Measurements from ENCODE around the gene SS18L1.

The SS18L1 gene

DNA sequence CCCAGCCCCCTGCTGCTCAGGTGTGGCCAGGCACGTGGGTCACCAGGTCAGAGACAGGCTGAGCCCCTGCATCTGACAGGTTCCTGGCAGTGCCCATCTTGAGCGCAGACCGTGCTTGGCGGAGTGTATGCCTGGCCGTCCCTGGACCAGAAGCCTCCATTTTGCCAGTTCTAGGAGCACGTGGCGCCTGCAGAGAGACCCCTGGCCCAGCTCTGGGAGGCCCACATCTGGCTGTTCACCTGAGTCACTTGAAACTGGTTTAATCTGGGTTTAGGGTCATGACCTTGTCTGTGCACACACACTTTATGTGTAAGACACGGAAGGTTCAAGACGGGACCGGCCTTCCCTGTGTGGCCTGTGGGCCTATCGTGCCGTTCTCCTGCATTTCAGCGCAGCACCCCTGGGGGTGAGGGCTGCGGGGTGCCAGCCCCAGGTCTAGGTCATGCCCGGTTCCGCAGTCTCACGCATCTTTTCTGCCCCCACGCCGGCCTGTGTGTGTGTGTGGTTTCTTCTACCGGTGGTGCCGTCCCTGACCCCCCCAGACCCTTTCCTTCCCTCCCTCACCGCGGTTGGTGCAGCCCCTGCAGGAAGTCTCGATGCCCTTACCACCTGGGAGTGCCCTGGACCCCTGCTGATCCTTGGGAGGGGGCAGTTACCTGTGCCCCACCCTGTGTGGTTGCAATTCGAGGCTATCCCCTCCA is 14.0 kb downstream of the SS18L1 start:
- DNase-seq, result no peak

DNA sequence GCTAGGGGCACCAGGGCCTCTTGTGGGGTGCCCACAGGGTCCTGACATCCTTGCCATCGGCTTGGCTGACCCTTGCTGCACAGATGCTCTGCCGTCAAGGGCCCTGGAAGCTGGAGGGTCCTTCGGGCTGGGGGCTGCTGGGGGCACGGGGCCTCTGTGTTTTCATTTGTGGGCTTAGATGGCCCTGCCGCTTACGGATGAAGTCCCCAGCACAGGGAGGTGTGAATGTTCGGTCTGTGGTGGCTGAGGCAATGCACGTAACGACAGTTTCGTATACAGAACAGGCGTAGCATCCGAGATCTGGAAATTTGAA is 14.5 kb downstream of the SS18L1 start:
- no peak for DNase-seq

DNA sequence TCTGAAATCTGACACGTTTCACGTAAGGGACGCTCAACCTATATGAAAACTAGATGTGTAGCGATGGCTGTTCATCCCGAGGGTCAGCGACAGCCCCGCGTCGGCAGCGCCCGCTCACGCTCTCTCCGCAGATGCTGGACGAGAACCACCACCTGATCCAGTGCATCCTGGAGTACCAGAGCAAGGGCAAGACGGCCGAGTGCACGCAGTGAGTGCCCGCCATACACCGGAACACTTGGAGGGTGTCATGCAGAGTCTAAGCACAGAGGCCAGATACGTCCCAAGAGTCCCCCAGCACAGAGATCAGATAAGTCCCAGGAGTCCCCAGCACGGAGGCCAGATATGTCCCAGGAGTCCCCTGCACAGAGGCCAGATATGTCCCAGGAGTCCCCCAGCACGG is 15.0 kb downstream of the SS18L1 start:
- DNase-seq, result no peak

DNA sequence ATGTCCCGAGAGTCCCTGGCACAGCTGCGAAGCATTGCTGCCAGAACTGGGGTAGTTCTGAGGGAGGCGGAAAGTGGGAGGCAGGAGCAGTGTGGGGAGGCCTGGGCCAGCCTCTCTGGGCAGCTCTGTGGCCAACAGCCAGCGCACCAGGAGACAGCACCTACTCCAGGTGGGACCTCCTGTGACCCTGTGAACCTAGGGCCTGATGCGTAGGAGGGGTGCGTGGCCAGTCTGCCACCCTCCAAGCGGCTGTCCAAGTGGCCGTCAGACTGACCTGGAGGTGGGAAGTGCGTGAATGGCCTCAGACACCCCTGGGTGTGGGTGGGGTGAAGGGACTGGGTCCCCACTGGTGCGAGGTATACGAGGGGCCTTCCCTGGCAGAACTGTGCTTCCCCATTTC is 15.5 kb downstream of the SS18L1 start:
- no peak for DNase-seq

DNA sequence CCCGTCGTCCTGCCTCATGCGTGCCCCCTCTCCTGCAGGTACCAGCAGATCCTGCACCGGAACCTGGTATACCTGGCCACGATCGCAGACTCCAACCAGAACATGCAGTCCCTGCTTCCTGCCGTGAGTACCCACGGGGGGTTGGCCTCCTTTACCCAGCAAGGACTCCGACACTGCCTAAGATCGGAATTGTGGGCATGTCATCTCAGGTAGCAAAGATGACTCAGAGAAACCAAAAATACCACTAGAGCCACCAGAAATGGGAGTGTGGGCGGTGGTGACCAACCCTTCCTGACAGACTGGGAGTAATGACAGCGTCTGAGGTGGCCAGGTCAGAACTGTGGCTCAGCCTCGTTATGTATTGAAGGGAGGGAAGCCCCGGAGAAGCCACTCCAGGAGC is 16.3 kb downstream of the SS18L1 start:
- DNase-seq, result no peak

DNA sequence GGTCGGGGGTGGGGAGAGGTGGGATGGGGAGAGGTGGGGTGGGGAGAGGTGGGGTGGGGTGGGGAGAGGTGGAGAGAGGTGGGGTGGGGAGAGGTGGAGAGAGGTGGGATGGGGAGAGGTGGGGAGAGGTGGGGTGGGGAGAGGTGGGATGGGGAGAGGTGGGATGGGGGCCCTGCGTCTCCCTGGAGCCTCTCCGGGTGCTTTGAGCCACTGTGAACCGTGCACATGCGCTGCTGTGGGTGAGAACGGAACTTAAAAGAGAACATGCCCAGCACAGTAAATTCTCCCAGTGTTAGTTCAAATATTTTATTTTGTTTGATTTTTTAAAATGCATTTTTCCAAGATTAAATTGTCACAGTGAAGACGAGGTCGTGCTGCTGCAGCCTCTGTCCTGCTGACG is 16.7 kb downstream of the SS18L1 start:
- no peak for DNase-seq

DNA sequence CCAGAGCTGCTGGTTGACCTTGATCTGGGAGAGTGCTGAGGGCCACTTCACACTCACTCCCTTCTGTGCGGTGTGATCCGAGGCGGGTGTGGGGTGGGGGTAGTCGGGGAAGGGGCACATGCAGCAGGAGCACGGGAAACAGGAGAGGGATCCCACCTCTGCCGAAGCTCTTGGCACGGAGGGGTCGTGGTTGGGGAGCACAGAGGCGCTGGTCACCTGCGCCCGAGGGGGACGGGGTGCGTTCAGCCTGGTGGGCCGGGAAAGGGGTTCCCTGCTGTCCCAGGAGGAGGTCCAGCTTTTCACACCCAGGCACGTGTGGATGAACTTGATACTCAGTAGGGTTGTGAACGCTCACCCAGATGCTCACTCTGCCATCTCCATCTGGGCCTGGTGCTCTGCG is 17.3 kb downstream of the SS18L1 start:
- DNase-seq, result no peak

DNA sequence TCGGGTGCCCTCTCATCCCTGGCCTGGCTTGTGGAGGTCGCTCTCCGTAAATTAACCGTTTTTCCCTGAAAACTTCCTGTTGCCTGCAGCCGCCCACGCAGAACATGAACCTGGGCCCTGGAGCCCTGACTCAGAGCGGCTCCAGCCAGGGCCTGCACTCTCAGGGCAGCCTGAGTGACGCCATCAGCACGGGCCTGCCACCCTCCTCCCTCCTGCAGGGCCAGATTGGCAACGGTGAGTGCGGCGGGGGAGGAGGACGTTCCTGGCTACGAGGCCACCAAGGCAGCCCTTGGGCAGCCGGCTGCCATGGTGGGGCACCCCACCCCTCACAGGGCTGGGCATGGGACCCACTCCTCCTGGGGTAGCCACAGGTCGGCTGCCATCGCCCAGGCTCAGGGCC is 17.8 kb downstream of the SS18L1 start:
- no peak for DNase-seq

DNA sequence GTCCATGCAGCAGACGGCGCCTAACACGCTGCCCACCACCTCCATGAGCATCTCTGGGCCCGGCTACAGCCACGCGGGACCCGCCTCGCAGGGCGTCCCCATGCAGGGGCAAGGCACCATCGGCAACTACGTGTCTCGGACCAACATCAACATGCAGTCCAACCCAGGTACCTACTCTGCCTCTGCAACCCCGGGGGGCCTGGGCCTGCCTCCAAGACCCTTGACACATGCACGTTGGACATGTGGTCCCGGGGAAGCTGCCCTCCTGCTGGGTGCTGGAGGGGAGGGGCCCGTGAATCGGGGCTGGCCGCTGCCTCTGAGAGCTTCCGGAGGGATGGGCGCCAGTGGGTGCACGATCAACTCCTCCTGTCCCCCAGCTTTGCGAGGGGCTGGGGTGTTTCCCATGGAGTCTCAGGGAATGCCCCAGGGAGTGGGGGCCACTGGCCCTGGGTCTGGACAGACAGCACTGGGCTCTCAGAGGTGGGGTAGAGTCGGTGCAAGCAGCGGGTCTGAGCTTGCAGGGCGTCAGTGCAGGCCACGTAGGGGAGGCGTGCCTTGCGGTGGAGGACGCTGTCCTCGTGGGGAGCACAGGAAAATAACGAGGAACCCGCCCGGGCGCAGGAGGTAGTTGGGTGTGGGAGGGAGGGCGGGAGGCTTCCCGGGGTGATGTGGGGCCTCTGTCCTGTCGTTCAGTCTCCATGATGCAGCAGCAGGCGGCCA is 19.4 kb downstream of the SS18L1 start:
- DNase-seq, result no peak

DNA sequence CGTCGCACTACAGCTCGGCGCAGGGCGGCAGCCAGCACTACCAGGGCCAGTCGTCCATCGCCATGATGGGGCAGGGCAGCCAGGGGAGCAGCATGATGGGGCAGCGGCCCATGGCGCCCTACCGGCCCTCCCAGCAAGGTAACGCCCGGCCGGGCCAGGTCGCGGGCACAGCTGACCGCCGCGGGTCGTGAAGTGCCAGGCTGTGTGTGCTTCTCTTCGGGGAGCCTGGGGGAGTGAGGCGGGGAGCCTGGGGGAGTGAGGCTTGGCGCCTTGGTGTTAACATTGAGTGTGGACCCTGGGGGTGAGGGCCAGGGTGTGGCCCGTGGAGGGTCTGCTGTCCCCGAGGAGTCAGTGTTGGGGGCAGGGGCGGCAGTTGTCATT is 19.9 kb downstream of the SS18L1 start:
- DNase-seq, result no peak

DNA sequence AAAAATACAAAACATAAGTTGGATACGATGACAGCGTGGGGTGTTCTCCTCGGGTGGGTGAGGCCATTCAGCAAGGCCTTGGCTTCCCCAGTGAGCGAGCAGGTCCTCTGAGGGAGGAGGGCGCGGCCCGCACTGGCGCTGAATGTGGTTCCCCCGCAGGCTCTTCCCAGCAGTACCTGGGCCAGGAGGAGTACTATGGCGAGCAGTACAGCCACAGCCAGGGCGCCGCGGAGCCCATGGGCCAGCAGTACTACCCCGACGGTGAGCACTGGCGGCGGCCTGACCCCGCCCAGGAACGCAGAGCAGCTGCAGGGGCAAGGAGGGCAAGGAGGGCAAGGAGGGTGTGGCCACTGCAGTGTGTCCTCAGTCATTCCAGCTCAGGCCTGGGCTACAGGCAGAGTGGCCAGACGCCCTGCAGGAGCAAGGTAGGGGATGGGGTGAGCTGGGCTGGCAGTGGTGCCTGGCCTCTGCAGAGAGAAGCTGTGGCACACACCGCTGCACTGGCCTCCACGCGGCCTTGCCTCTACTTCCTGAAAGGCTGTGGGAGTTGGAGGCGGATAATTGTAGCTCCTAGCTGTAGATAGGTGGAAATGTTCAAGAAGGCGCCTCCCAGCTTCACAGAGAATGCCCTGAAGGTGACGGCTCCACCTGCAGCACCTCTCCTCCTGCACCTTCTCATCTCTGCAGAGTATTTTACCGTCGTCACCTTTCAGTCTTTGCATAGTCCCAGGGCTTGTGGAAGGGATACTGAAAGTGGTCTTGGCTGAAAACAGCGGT is 20.6 kb downstream of the SS18L1 start:
- DNase-seq, result no peak

DNA sequence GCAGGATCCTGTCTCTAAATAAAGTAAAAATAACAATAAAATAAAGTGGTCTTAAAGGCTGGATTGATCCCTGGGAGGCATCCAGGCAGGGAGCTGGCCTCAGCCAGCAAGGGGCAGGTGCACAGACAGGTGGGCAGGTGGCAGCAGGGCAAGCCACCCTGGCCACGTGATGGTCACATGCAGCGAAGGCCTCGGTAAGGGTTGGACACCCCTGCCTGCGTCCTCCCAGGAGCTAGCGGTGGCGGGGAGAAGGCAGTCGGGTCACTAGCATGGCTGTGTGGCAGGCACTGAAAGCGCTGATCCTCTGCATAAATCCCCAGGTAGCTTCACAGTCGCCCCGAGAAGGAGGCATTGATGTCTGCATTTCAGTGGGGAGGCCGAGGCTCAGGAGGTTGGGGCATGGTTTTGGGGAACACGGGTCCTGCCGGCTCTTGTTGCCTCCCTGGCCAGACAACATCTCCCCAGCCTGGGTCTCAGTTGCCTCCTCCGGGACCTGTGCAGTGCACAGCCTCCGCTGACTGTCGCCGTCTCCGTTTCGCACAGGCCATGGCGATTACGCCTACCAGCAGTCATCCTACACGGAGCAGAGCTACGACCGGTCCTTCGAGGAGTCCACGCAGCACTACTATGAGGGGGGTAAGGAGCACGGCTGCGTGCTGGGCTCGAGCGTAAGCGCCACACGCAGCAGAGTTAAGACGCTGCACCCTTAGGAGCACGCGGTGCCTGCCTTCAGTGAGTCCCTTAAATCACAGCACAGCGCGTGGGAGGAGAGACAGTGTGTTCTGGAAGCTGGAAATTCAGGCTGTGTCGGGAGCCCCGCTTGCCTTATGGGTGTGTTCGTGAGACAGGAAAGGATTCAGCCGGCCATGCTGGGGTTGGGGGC is 21.6 kb downstream of the SS18L1 start:
- no peak for DNase-seq

DNA sequence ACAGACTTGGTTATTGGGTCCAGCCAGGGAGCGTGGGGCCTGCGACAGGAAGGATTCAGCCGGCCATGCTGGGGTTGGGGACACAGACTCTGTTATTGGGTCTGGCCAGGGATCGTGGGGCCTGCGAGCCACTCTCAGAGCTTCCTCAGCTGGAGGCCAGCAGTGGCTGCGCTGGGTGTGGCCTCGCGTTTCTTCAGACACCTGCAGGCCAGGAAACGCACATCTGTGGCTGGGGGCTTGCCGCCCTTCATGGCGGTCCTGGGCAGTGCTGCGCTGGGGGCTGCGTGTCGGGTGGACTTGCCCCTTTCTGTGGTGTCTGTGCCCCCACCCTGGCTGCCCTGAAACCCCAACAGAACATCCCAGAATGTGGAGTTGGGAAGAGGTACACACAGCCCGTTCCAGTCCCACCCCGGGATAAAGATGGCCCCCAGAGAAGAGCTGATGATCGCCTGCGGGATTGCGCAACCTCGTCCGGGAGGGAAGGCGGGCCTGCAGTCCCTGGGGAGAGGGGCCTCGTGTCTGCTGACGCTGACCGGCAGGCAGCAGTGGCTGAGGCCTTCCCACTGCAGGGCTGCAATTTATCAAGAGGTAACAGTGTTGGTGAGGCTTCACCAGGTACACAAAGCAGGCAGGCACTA is 22.3 kb downstream of the SS18L1 start:
- DNase-seq, result no peak

DNA sequence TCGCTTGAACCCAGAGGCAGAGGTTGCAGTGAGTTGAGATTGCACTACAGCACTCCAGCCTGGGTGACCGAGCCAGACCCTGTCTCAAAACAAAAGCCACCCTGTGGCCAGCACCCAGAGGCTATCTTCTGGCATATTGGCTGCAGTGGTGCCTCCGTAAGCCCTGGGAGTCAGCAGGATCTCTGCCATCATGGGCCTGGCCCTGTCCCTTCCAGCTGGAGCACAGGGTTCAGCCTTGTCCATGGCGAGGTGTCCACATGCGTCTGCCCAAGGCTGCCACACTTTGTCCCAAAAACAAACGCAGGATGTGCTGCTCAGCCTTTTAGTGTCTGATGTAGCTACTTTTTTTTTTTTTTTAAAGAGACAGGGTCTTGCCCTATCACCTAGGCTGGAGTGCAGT is 23.9 kb downstream of the SS18L1 start:
- DNase-seq, result no peak

DNA sequence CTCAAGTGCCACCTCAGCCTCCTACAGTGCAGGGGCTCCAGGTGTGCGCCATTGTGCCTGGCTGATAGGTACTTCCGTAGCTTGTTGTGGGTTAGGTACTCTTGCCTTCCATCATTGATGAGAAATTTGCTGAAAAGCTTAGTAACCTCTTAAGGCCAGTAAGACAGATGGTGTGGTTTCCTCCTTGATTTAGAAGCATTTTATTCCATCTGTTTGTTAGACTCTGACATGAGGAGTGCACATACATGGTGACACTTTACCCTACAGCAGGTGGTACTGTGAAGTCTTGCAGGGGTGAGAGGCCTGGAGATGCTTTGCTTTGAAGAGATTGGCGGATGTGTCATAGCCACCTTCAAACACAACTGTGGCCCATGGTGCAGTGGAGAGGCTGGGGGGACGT is 24.5 kb downstream of the SS18L1 start:
- no peak for DNase-seq

DNA sequence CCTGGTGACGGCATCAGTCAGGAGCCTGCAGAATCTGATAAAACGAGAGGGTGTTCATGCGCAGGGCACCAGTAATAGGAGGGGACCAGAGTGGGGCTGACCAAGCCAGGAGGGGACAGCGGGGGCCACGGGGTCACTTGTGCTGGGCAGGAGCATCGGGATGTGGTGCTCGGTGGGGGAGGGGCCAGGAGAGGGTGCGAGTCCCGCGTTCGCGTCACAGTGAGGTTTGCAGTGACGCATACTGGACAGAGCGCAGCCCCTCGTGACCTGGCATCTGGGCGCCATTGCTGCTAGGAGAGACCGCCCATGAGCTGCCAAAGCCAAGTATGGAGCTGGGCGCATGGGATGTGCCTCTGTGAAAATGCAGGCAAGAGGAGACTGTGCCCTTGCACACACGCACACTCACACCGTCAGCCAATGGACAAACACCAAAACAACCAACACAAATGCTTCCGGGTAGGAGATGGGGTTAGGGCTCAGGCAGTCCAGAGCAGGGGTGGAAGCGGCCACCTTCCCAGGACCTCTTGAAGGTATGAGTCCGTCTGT is 25.4 kb downstream of the SS18L1 start:
- DNase-seq, result no peak

DNA sequence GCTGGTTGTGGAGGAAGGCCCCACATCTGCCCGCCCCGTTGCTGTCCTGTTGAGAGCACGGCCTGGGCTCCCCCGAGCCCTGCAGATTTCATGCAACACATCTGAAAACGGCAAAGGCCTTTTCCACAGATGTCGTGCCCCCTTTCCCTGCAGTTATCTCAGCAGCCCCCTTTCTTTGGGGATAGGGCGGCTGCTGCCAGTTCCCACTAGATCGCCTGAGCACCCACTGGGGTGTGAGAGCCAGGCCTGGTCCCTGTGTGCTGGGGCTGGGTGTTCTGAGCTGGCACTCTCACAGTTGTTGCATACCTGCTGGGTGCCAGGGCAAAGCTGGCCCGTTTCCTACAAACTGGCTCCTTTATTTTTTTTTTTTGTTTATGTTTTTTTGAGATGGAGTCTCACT is 27.0 kb downstream of the SS18L1 start:
- no peak for DNase-seq

DNA sequence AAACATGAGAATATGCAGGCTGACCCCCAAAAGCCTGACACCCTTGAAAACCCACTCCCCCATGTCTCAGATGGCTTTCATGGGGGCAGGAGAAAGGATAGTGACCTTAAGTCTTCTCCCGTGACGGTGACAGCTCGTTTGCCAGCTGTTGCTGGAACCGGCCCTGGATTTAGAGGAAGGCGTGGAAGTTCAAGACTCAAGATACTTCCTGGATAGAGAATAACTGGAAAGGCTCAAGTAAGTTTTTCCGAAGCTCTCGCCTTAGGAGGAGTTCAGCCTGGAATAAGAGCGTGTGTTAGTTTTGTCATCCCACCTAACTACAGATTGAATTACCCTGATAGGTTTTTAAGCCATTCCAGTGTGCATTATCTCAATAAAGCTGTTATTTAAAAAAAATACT is 27.7 kb downstream of the SS18L1 start:
- no peak for DNase-seq

DNA sequence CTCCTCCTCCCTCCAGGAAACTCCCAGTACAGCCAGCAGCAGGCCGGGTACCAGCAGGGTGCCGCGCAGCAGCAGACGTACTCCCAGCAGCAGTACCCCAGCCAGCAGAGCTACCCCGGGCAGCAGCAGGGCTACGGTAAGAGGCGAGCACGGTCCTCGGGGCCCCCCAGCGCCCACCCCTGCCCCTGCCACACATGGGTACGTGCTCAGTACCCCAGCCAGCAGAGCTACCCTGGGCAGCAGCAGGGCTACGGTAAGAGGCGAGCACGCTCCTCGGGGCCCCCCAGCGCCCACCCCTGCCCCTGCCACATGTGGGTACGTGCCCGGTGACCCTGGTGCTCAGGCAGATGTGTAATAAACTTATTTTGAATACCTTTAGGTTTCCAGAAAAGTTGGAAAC is 29.1 kb downstream of the SS18L1 start:
- no peak for DNase-seq

DNA sequence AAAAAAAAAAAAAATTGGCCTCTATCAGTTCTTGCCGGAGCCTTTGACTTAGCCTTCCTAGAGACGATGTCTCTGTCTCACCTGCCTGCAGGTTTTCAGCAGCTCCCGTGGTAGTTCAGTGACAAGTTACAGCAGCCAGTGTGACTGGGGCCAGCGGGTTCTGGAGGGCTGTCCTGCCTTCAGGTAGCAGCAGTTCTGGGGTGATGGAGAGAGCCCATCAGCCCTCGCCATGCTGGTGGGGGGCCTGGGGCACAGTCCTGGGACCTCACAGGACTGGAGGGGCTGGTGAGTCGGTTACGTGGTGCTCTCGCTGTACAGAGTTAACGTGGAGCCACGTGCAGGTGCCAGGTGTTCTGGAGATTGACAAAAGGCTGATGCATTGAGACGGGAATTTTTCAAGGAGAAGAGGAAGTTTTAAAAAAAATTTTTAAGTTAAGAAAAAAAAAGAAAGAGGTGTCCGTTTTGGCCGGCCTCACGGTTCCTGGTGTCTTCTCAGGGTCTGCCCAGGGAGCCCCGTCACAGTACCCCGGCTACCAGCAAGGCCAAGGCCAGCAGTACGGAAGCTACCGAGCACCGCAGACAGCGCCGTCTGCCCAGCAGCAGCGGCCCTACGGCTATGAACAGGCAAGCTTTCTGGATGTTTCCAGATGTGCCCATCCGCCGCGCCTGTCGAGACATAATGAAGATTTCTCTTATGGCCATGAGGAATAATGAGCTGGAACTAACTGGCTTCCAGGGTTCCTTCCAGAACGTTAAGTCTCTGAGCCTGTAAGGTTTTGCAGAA is 30.6 kb downstream of the SS18L1 start:
- no peak for DNase-seq

DNA sequence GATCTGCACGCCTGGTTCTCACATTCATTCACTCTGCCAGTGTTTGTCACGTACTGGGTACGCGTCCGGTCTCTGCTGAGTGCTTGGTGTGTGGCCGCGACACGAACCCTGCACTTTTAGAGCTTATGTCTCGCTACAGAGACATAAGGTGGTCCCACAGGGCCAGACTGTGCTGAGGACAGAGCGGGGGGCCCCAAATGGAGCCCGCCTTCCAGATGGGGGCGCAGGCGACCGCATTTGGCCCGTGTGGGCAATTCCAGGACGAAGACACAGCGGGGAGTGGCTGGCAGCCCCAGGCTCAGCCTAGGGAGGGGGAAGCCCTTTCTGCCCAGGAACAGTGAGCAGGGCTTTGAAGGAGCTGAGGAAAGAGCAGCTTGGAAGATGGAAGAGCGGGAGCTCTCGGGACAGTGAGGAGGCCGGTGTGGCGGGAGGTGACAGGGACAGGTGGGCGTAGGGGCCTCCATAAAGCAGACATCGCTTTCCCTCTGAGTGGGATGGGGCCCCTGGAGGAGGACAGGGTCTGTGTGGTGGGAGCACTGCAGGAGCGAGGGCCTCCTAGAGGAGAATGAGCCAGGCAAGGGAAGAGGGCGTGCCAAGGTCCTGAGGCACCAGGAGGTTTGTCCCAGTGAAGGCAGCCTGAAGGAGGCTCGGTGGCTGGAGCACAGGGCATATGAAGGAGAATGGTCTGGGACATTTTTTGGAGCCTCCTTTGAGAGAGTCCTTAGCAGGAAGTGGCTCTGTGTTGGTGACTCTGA is 31.5 kb downstream of the SS18L1 start:
- no peak for DNase-seq

Measured in CD4-positive, alpha-beta T cell treated with Interleukin-17A for 1 hour (primary cell).